Hepatocyte (in vitro differentiated cells): ENCODE results near the gene FOXA2.

ENCODE experiments used
- CTCF ChIP-seq: fragments of 200-600 bp; sonication (generic); IDR thresholded peaks from 2 replicates; pipeline ENCODE4 v1.5.1; 2016; ENCODE audit warnings: antibody characterized with exemption, mild to moderate bottlenecking; ENCODE audit not compliant: poor library complexity
- EZH2 ChIP-seq: fragments of 200-600 bp; sonication (generic); IDR thresholded peaks from 2 replicates; pipeline ENCODE4 v1.6.1; 2016; ENCODE audit warnings: antibody characterized with exemption, mild to moderate bottlenecking, borderline replicate concordance

GRCh38 chr20:22586645-22587310 lies 2.4 kb upstream of the FOXA2 start:
- TF ChIP-seq CTCF: peak; percentile 73
- no peak for TF ChIP-seq EZH2
